SKM-1 treated with dmso at 0.1 percent for 144 hours (cell line): ENCODE measurements around the gene ABLIM1.

Experiments
- DNase-seq: peaks from one replicate; lab custom pipeline; 2025; ENCODE audit not compliant: unreplicated experiment; lab: John Stamatoyannopoulos, UW

ABLIM1 gene

GRCh38 chr10:114624422-114624821, 33.7 kb downstream of the ABLIM1 start:
- DNase-seq = no peak

GRCh38 chr10:114623661-114624294, 34.3 kb downstream of the ABLIM1 start:
- no peak for DNase-seq

GRCh38 chr10:114623155-114623554, 34.9 kb downstream of the ABLIM1 start:
- DNase-seq = no peak

- no peak for DNase-seq
Measured at GRCh38 chr10:114618722-114619121, 39.4 kb downstream of the ABLIM1 start.

- no peak for DNase-seq
Measured at GRCh38 chr10:114616516-114616915, 41.6 kb downstream of the ABLIM1 start.

GRCh38 chr10:114616103-114616502, 42.0 kb downstream of the ABLIM1 start:
- no peak for DNase-seq

GRCh38 chr10:114615600-114616007, 42.5 kb downstream of the ABLIM1 start:
- no peak for DNase-seq

- DNase-seq = no peak
Measured at GRCh38 chr10:114613237-114613979, 44.7 kb downstream of the ABLIM1 start.

- no peak for DNase-seq
Measured at GRCh38 chr10:114611617-114612016, 46.5 kb downstream of the ABLIM1 start.

GRCh38 chr10:114609518-114610426, 48.3 kb downstream of the ABLIM1 start:
- no peak for DNase-seq

GRCh38 chr10:114607358-114607998, 50.6 kb downstream of the ABLIM1 start:
- DNase-seq = no peak

GRCh38 chr10:114605155-114605797, 52.8 kb downstream of the ABLIM1 start:
- no peak for DNase-seq

- DNase-seq = no peak
Measured at GRCh38 chr10:114604357-114605130, 53.5 kb downstream of the ABLIM1 start.

- DNase-seq = no peak
Measured at GRCh38 chr10:114603948-114604347, 54.1 kb downstream of the ABLIM1 start.

GRCh38 chr10:114603303-114603702, 54.8 kb downstream of the ABLIM1 start:
- no peak for DNase-seq

- no peak for DNase-seq
Measured at GRCh38 chr10:114600057-114600456, 58.0 kb downstream of the ABLIM1 start.

- no peak for DNase-seq
Measured at GRCh38 chr10:114596793-114597192, 61.3 kb downstream of the ABLIM1 start.

- DNase-seq = no peak
Measured at GRCh38 chr10:114593816-114594468, 64.1 kb downstream of the ABLIM1 start.

GRCh38 chr10:114593240-114593792, 64.8 kb downstream of the ABLIM1 start:
- no peak for DNase-seq
